HG03354 (cell line): Measurements from ENCODE around the gene MCF2L.
"Not testable (repeated sequence)": the region's sequence is repeated elsewhere in the genome, so short reads cannot be mapped to it uniquely, and the experiment has no call there.

Experiments
- ATAC-seq: cut with Tn5 transposase; IDR thresholded peaks from one replicate; pipeline ENCODE4 v1.9.1; 2021; ENCODE audit warnings: mild to moderate bottlenecking; ENCODE audit not compliant: unreplicated experiment, poor library complexity, severe bottlenecking

MCF2L gene

GRCh38 chr13:113075711-113076110, 106.7 kb downstream of the MCF2L start:
- ATAC-seq = no peak

- ATAC-seq = no peak
These were observed 107.8 kb downstream of the MCF2L start for GRCh38 chr13:113076681-113077401.

DNA sequence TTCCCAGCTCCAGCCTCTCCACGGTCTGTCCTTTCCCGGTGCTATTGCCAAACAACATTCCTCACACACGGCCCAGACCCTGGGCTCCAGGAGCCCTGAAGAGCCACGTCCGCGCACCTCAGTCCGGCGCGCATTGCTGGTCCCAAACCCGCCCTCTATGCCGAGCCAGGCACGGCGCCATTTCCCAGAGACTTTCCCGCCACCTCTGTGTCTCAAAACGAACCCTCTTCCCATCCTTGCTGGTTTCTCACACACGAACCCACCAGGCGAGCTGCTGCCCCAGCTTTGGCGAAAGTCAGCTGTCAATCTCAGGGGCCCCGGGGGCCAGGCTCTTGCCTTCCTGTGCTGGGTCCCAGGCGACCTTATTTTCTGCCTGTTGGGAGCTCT, 108.5 kb downstream of the MCF2L start:
- ATAC-seq = no peak

GRCh38 chr13:113077953-113078901, 109.2 kb downstream of the MCF2L start:
- ATAC-seq = no peak

GRCh38 chr13:113078902-113079780, 110.1 kb downstream of the MCF2L start:
- no peak for ATAC-seq

GRCh38 chr13:113079781-113080080, 110.7 kb downstream of the MCF2L start:
- ATAC-seq = not testable (repeated sequence)

DNA sequence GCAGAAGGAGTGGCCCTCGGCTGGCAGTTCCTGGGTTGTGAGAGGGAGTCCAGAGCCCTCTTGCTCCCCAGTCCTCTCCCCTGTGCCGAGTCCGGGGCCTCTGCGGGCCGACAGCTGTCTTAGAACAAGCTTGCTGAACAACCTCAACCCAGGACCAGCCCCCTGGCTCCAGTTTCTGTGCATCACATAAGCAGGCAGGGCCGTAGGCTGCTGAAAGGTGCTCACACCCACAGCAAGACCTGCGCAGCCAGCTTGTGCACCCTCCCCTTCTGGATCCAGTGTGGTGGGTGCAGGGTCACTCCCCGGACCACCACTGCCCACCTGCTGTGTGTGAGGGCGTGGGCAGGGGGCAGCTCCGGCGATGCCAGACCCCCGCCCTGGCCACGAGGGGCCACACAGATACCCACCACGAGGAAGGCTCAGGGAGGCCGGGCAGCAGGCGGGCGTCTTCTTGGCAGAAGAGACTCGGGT, 111.4 kb downstream of the MCF2L start:
- ATAC-seq = no peak

DNA sequence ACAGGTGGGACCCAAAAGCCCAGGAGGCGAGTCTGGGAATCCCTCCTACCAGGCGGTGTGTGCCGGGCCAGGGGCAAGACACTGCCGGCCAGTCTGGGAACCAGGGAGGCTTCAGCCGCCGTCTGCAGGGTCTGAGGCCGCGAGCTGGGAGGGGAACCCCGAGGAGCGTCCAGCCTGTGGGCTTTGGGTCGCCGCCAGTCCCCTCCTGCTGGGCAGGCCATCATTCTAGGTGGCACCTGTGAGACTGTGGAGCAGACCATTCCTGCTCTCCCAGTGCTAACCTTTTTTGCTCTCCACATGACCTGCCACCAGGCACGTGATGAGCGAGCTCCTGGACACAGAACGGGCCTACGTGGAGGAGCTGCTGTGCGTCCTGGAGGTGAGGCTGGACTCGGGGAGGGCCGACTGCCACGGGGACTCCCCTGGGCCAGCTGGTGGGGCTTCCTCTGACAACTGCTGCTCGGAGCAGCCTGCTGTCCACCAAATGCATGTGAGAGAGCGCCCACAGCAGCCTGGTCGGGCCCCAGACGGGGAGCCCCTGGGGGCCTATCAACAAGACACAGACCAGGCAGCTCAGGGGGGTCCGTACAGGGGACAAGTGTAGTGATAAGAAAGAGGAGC, 112.0 kb downstream of the MCF2L start:
- no peak for ATAC-seq

- ATAC-seq = no peak
These were observed 113.4 kb downstream of the MCF2L start for GRCh38 chr13:113082198-113083021.

DNA sequence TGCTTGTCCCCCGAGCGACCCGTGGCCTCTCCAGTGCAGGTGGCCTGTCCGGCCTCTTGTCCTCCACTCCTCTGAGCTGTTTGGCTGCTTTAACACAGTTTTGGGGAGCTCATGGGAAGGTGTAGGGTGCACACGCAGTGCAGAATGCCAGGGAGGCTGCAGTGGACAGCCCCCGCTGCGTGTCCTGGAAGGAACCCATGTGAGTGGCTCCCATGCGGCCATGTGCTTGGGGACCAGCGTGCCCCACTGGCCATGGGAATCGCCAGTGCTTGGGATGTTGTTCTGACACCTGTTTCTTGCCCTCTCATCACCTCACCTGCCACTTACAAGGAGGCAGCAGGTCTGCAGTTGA, 114.0 kb downstream of the MCF2L start:
- ATAC-seq = no peak

- no peak for ATAC-seq
These were observed 114.5 kb downstream of the MCF2L start for GRCh38 chr13:113083402-113084061.

DNA sequence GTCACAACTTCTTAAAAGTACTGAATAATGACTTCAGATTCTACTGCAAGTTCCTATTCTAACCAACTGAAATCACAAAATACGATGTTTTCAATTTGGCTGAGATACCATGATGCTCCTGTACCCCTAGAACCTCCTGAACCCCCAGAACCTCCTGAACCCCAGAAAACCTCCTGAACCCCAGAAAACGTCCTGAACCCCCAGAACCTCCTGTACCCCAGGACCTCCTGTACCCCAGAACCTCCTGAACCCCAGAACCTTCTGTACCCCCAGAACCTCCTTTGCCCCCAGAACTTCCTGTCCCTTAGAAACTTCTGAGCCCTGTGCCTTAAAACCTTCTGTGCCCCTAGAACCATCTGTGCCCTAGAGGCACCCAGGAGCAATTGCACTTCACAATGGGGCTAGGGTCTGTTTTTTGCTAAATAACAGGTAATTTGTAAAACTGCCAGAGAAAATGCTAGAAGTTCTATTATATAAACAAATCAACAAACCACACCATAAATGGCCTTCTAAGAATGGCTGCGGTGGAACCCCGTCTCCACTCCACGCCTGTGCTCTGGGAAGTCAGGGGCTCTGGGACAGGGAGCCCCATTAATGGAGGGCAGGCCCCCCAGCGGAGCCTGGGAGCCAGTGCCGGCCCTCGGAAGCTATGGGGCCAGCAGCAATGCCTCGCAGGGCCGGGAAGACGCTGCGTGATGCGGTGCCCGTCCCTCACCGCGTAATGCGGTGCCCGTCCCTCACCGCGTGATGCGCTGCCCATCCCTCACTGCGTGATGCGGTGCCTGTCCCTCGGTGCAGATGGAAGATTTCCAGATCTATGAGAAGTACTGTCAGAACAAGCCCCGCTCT, 115.3 kb downstream of the MCF2L start:
- no peak for ATAC-seq

GRCh38 chr13:113084943-113085540, 116.0 kb downstream of the MCF2L start:
- ATAC-seq = no peak

DNA sequence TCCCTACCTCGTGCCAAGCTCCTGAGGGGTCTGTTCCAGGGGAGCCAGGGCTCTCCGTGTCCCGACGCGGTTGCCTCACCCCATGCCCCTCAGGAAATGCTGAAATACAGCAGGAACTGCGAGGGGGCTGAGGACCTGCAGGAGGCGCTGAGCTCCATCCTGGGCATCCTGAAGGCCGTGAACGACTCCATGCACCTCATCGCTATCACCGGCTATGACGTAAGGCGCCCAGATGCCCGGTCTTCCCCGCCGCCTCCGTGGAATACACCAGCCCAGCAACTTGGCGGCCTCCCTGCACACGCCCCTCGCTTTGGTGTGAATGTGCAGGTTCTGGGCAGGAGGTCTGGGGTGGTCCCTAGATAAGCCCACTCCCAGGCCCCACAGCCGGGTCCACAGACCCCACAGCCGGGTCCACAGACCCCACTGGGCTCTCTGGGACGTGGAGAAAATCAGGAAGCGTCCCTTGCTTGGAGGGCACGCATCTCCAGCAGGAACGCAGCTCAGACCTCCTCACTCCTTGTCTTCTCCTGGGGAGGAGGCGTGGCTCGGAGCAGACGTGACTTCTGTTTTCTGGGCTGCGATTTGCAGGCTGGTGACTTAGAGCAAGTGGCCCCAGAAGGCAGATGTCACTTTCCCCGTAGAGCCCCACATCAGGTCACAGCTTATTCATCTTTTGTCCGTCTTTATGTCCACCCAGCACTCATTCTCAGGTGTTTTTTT, 117.2 kb downstream of the MCF2L start:
- no peak for ATAC-seq

- ATAC-seq = no peak
These were observed 118.2 kb downstream of the MCF2L start for GRCh38 chr13:113086991-113087922.
